Mesenchymal stem cell (in vitro differentiated cells and primary cell): ENCODE results near the gene CLSTN1.

ENCODE experiments used
- DNase-seq: peaks from one replicate; pipeline ENCODE4 v3.0.0-alpha.2; 2013
- H2AFZ ChIP-seq: one replicate; pipeline ENCODE4 v1.6.1; 2013; ENCODE audit warnings: low read depth, mild to moderate bottlenecking, control low read depth, inconsistent platforms, low read length, moderate library complexity
- H2AK5ac ChIP-seq: 2 replicates; pipeline ENCODE4 v1.6.1; 2013; ENCODE audit warnings: low read length, moderate library complexity, mild to moderate bottlenecking, inconsistent platforms; ENCODE audit not compliant: severe bottlenecking
- H2BK120ac ChIP-seq: one replicate; pipeline ENCODE4 v1.6.1; 2013; ENCODE audit warnings: low read depth, mild to moderate bottlenecking, inconsistent platforms, low read length, moderate library complexity
- H2BK12ac ChIP-seq, 2 experiments: one replicate each; pipeline ENCODE4 v1.6.1; 2013; ENCODE audit warnings: inconsistent platforms in 2 of 2, low read length in 2 of 2, mild to moderate bottlenecking in 2 of 2, moderate library complexity in 2 of 2, control low read depth in 1 of 2
- H2BK15ac ChIP-seq: one replicate; pipeline ENCODE4 v1.6.1; 2013; ENCODE audit warnings: mild to moderate bottlenecking, low read depth, inconsistent platforms; ENCODE audit not compliant: poor library complexity, severe bottlenecking
- H2BK5ac ChIP-seq: 2 replicates; pipeline ENCODE4 v1.6.1; 2013; ENCODE audit warnings: low read depth, mild to moderate bottlenecking, low read length, control low read depth, inconsistent platforms; ENCODE audit not compliant: poor library complexity, severe bottlenecking
- H3K14ac ChIP-seq, 2 experiments: one replicate each; pipeline ENCODE4 v1.6.1; 2013; ENCODE audit warnings: inconsistent platforms in 2 of 2, low read length in 2 of 2, control low read depth in 1 of 2, mild to moderate bottlenecking in 1 of 2, moderate library complexity in 1 of 2
- H3K18ac ChIP-seq, 2 experiments: one replicate each; pipeline ENCODE4 v1.6.1; 2013; ENCODE audit warnings: inconsistent platforms in 2 of 2, low read length in 2 of 2, control low read depth in 1 of 2, low read depth in 1 of 2, mild to moderate bottlenecking in 1 of 2
- H3K23ac ChIP-seq, 2 experiments: one replicate each; pipeline ENCODE4 v1.6.1; 2013; ENCODE audit warnings: inconsistent platforms in 2 of 2, low read length in 2 of 2, mild to moderate bottlenecking in 2 of 2, moderate library complexity in 2 of 2, control low read depth in 1 of 2
- H3K27ac ChIP-seq: 2 replicates; pipeline ENCODE4 v1.5.1; 2013; ENCODE audit warnings: mild to moderate bottlenecking, moderate library complexity, low read length, control low read depth, inconsistent platforms; ENCODE audit not compliant: poor library complexity, severe bottlenecking
- H3K27me3 ChIP-seq, 2 experiments: 2 replicates each; pipeline versions ENCODE4 v1.6.1 to v1.7.0; 2013; ENCODE audit warnings: low read length in 2 of 2, mild to moderate bottlenecking in 2 of 2, moderate library complexity in 2 of 2, control low read depth in 1 of 2, inconsistent platforms in 1 of 2; ENCODE audit not compliant: control insufficient read depth in 1 of 2, insufficient read depth in 1 of 2
- H3K36me3 ChIP-seq, 2 experiments: 2 replicates each; pipeline versions ENCODE4 v1.6.1 to v1.7.0; 2013; ENCODE audit warnings: low read length in 2 of 2, control low read depth in 1 of 2, inconsistent platforms in 1 of 2, low read depth in 1 of 2, mild to moderate bottlenecking in 1 of 2; ENCODE audit not compliant: insufficient read depth in 2 of 2, control insufficient read depth in 1 of 2
- H3K4ac ChIP-seq, 2 experiments: one replicate each; pipeline ENCODE4 v1.6.1; 2013; ENCODE audit warnings: inconsistent platforms in 2 of 2, low read length in 2 of 2, mild to moderate bottlenecking in 2 of 2, moderate library complexity in 2 of 2, control low read depth in 1 of 2, low read depth in 1 of 2
- H3K4me1 ChIP-seq: 2 replicates; pipeline ENCODE4 v1.6.1; 2013; ENCODE audit warnings: low read depth, low read length, control low read depth; ENCODE audit not compliant: control insufficient read depth, insufficient read depth
- H3K4me2 ChIP-seq: 2 replicates; pipeline ENCODE4 v1.6.1; 2013; ENCODE audit warnings: low read length, mild to moderate bottlenecking, inconsistent platforms; ENCODE audit not compliant: poor library complexity, severe bottlenecking
- H3K4me3 ChIP-seq, 2 experiments: 2 replicates each; pipeline versions ENCODE4 v1.5.1 to v1.7.0; 2013; ENCODE audit warnings: low read length in 2 of 2, mild to moderate bottlenecking in 2 of 2, control low read depth in 1 of 2, low read depth in 1 of 2; ENCODE audit not compliant: insufficient read depth in 1 of 2
- H3K79me1 ChIP-seq: replicated peaks from 2 replicates; pipeline ENCODE4 v1.6.1; 2013; ENCODE audit warnings: mild to moderate bottlenecking, control low read depth, low read length, inconsistent platforms; ENCODE audit not compliant: poor library complexity, severe bottlenecking
- H3K9ac ChIP-seq: 2 replicates; pipeline ENCODE4 v1.7.0; 2013; ENCODE audit warnings: mild to moderate bottlenecking, low read length, moderate library complexity
- H3K9me3 ChIP-seq: 2 replicates; pipeline ENCODE4 v1.7.0; 2013; ENCODE audit warnings: mild to moderate bottlenecking, low read length; ENCODE audit not compliant: control insufficient read depth
- H4K8ac ChIP-seq: one replicate; pipeline ENCODE4 v1.6.1; 2013; ENCODE audit warnings: inconsistent platforms, mild to moderate bottlenecking, low read length, moderate library complexity
- H4K91ac ChIP-seq: one replicate; pipeline ENCODE4 v1.6.1; 2013; ENCODE audit warnings: mild to moderate bottlenecking, low read length, inconsistent platforms
- WGBS: methylation state at CpG from one replicate; pipeline ENCODE4 v1.1.7; 2013; ENCODE audit warnings: mixed read lengths; 5-methylcytosine and 5-hydroxymethylcytosine counted together

CLSTN1 gene

DNA sequence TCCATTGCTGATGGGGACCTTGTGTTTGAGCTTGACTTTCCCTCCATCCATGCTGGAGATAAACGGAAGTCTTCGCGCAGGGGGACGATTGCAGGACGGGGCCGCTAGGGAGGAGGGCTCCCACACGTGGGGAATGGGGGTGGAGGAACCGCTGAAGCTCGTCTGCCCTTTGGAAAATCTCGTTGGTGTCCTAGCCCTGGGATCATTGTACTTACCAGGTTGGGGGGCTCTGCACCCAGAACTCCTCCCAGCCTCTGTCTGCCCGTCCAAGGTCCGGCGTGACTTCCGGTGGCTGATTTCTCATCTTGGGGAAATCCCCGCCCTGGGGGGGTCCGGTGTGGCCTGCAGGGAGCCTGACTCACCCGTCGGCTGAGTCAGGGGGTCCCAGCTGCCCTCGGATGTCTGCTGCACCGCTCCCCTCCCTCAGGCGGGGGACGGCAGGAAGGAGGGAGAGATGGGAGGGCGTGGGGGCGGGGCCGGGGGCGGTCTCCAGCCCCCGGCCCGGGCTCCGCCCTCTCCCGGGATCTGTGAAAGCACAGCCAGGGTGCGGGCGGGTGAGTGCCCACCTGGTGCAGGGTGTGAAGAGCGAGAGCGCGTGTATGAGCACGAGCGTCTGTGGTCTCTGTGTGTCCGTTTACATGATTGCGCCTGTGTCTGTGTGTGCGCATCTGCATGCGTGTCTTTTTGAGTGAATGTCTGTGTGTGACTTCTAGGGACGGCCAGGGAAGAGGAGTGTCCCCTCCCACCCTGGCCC lies 136.5 kb downstream of the CLSTN1 start:
- peak; percentile 87 for DNase-seq
- Histone ChIP-seq H2BK5ac (peak overlapping the region; percentile 68), H3K14ac (peak overlapping the region in 1 of 2 experiments; percentile 36), H3K18ac (peak overlapping the region; percentile 66 to 77), H3K4me1 (peaks cover 27% of the 10 kb centered on the region), H3K9me3 (no peaks in the 10 kb centered on the region), H3K9ac (peak overlapping the region; percentile 58), H4K91ac (peak overlapping the region; percentile 86), H4K8ac (peak overlapping the region; percentile 81), H3K4me3 (peak overlapping the region; percentile 56 to 77), H3K27ac (peak overlapping the region; percentile 93), H3K79me1 (peaks cover 6% of the 10 kb centered on the region), H2AK5ac (peak overlapping the region; percentile 5), H2BK12ac (peak overlapping the region in 1 of 2 experiments; percentile 61), H2AFZ (peak overlapping the region; percentile 97), H2BK15ac (peak overlapping the region; percentile 90), H3K36me3 (peaks cover 0 to 4% of the 10 kb centered on the region in 2 experiments), H3K23ac (no peak overlapping the region), H2BK120ac (no peak overlapping the region), H3K4ac (no peak overlapping the region), H3K27me3 (no peaks in the 10 kb centered on the region), H3K4me2 (peak overlapping the region; percentile 93)
- WGBS, result 6% methylated on average over 33 of the region's 42 CpGs

DNA sequence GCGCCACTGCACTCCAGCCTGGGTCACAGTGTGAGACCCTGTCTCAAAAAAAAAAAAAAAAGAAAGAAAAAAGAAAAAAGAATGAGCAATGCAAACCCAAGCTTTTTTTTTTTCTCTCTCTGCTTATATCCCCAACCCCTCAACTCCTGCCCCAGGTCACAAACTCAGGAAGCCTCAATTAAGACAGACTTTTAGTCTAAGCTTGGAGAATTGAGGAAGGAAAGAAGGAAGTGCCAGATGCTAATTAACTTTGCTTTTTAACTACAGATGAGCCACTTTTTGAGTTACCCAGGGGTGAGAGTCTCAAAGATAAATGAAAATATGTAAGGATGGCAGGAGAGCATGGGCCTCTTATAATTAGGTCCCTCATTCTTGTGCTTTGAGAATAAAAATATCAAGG lies 139.0 kb downstream of the CLSTN1 start:
- H3K9ac ChIP-seq, result no peak overlapping the region
- WGBS, result 100% methylated on average over 1 of the region's 1 CpG
- H3K4ac ChIP-seq, result no peak overlapping the region
- H3K79me1 ChIP-seq, result peaks cover 8% of the 10 kb centered on the region
- H2AFZ ChIP-seq, result no peak overlapping the region
- no peak overlapping the region for H4K8ac ChIP-seq
- H3K9me3 ChIP-seq, result no peaks in the 10 kb centered on the region
- no peaks in the 10 kb centered on the region for H3K36me3 ChIP-seq
- H3K23ac ChIP-seq, result no peak overlapping the region
- no peak overlapping the region for H2BK12ac ChIP-seq
- H2BK120ac ChIP-seq, result no peak overlapping the region
- no peak overlapping the region for H4K91ac ChIP-seq
- H2AK5ac ChIP-seq, result no peak overlapping the region
- H3K4me2 ChIP-seq, result no peak overlapping the region
- H3K14ac ChIP-seq, result no peak overlapping the region
- no peak for DNase-seq
- no peak overlapping the region for H2BK5ac ChIP-seq
- H3K4me1 ChIP-seq, result peaks cover 16% of the 10 kb centered on the region
- peaks cover 0 to 3% of the 10 kb centered on the region in 2 experiments for H3K27me3 ChIP-seq
- no peak overlapping the region for H3K18ac ChIP-seq
- H3K27ac ChIP-seq, result no peak overlapping the region
- H3K4me3 ChIP-seq, result no peak overlapping the region
- no peak overlapping the region for H2BK15ac ChIP-seq

DNA sequence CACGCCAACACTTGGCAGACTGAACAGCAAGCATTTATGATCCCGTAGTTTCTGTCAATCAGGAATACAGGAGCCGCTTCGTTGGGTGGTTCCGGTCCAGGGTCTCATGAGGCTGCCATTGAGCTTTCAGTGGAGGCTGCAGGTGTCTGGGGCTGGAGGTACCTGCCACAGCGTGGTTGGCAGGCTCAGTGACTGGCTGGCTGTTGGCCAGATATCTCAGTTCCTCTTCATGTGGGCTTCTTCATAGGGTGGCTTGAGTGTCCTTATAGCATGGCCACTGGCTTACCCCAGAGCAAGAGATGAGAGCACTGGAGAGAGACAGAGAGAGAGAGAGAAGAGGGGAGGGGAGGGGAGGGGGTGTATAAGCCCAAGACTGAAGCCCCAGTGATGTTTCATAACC lies 142.9 kb downstream of the CLSTN1 start:
- Histone ChIP-seq H4K8ac (no peak overlapping the region), H3K4ac (no peak overlapping the region), H4K91ac (no peak overlapping the region), H3K4me2 (no peak overlapping the region), H3K23ac (no peak overlapping the region), H3K4me3 (no peak overlapping the region), H2BK120ac (no peak overlapping the region), H2AFZ (no peak overlapping the region), H2BK15ac (no peak overlapping the region), H3K4me1 (peaks cover 5% of the 10 kb centered on the region), H3K27ac (no peak overlapping the region), H2BK12ac (no peak overlapping the region), H2BK5ac (no peak overlapping the region), H3K79me1 (peaks cover 10% of the 10 kb centered on the region), H3K36me3 (no peaks in the 10 kb centered on the region), H3K18ac (no peak overlapping the region), H3K27me3 (peaks cover 0 to 3% of the 10 kb centered on the region in 2 experiments), H3K14ac (no peak overlapping the region), H3K9me3 (no peaks in the 10 kb centered on the region), H2AK5ac (no peak overlapping the region), H3K9ac (no peak overlapping the region)
- DNase-seq, result no peak
- 97% methylated on average over 6 of the region's 6 CpGs for WGBS

DNA sequence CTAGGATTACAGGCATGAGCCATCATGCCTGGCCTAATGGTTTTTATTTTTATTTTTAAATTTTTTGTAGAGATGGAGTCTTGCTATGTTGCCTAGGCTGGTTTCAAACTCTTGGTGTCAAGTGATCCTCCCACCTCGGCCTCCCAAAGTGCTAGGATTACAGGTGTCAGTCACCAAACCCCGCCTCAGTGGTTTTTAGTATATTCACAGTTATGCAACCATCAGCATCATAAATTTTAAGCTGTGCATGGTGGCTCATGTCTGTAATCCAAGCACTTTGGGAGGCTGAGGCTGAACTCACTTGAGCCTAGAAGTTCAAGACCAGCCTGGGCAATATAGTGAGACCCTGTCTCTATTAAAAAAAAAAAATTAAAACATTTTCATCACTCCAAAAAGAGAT lies 143.7 kb downstream of the CLSTN1 start:
- no peak overlapping the region for H3K4me3 ChIP-seq
- WGBS, result 75% methylated on average over 1 of the region's 2 CpGs
- H3K79me1 ChIP-seq, result peaks cover 10% of the 10 kb centered on the region
- H3K27ac ChIP-seq, result no peak overlapping the region
- peaks cover 7% of the 10 kb centered on the region for H3K4me1 ChIP-seq
- DNase-seq, result no peak
- H3K4me2 ChIP-seq, result no peak overlapping the region
- no peak overlapping the region for H3K14ac ChIP-seq
- H3K27me3 ChIP-seq, result peaks cover 0 to 3% of the 10 kb centered on the region in 2 experiments
- no peak overlapping the region for H3K4ac ChIP-seq
- H3K9ac ChIP-seq, result no peak overlapping the region
- H2BK15ac ChIP-seq, result no peak overlapping the region
- H2AFZ ChIP-seq, result no peak overlapping the region
- no peak overlapping the region for H2BK120ac ChIP-seq
- no peak overlapping the region for H4K91ac ChIP-seq
- H2AK5ac ChIP-seq, result no peak overlapping the region
- no peaks in the 10 kb centered on the region for H3K9me3 ChIP-seq
- H3K23ac ChIP-seq, result no peak overlapping the region
- H2BK12ac ChIP-seq, result no peak overlapping the region
- H4K8ac ChIP-seq, result no peak overlapping the region
- no peaks in the 10 kb centered on the region for H3K36me3 ChIP-seq
- H3K18ac ChIP-seq, result no peak overlapping the region
- no peak overlapping the region for H2BK5ac ChIP-seq
